ENCODE data around the gene TRIM26. TPM values are rescaled to one million over a fixed set of nuclear protein-coding genes. Genes with fewer than 3 reads are reported as not detected.
"Not testable (repeated sequence)": the region's sequence is repeated elsewhere in the genome, so short reads cannot be mapped to it uniquely, and the experiment has no call there.

TRIM26 gene
- total and polyA plus RNA-seq, 8 donors: 12.1 to 25.8 (median 21.7) TPM

- Histone ChIP-seq H3K27me3 (peaks cover 0 to 4% (median 2%) of the 10 kb centered on the region in 4 donors), H3K9me3 (no peaks in the 10 kb centered on the region), H3K27ac (no peak overlapping the region), H3K4me1 (no peaks in the 10 kb centered on the region), H3K36me3 (no peaks in the 10 kb centered on the region), H3K4me3 (no peak overlapping the region)
- no peak for TF ChIP-seq CTCF (IDR thresholded peaks at IDR 0.05)
- ATAC-seq: no peak
- WGBS, 2 donors: 46 to 51% methylated on average over 7 of the region's 7 CpGs
- FAIRE-seq: no peak
- intact Hi-C loops (cut with DNase I): no loop called here
- DNase-seq: no peak
Observed at GRCh38 chr6:30145818-30146217, 67.4 kb downstream of the TRIM26 start.

- Histone ChIP-seq H3K27me3 (peaks cover 0 to 4% (median 2%) of the 10 kb centered on the region in 4 donors), H3K9me3 (no peaks in the 10 kb centered on the region), H3K4me3 (no peak overlapping the region), H3K27ac (no peak overlapping the region), H3K36me3 (no peaks in the 10 kb centered on the region), H3K4me1 (no peaks in the 10 kb centered on the region)
- FAIRE-seq (no peak), ATAC-seq (no peak), DNase-seq (no peak)
- intact Hi-C loops (cut with DNase I): no loop called here
- TF ChIP-seq CTCF (IDR thresholded peaks at IDR 0.05): no peak
- WGBS, 2 donors: 59 to 79% methylated on average over 6 of the region's 6 CpGs
Observed at GRCh38 chr6:30144811-30145210, 68.4 kb downstream of the TRIM26 start.

GRCh38 chr6:30143780-30144179 is 69.4 kb downstream of the TRIM26 start:
- no peak overlapping the region for H3K27ac ChIP-seq

GRCh38 chr6:30142665-30143064 is 70.5 kb downstream of the TRIM26 start:
- H3K9me3 ChIP-seq: no peaks in the 10 kb centered on the region
- ATAC-seq (no peak), DNase-seq (no peak), FAIRE-seq (no peak)
- intact Hi-C loops (cut with DNase I): no loop called here
- H3K4me3 ChIP-seq: no peak overlapping the region
- WGBS, 2 donors: 67 to 78% methylated on average over 3 of the region's 3 CpGs
- no peak overlapping the region for H3K27ac ChIP-seq
- H3K36me3 ChIP-seq: no peaks in the 10 kb centered on the region
- peaks cover 0 to 4% (median 2%) of the 10 kb centered on the region in 4 donors for H3K27me3 ChIP-seq
- TF ChIP-seq CTCF (IDR thresholded peaks at IDR 0.05): no peak
- no peaks in the 10 kb centered on the region for H3K4me1 ChIP-seq

More at GRCh38 chr6:30143780-30144179, 69.4 kb downstream of the TRIM26 start:
- H3K27me3 ChIP-seq: peaks cover 0 to 4% (median 2%) of the 10 kb centered on the region in 4 donors
- ATAC-seq: no peak
- no peaks in the 10 kb centered on the region for H3K4me1 ChIP-seq
- 59 to 61% methylated on average over 2 of the region's 2 CpGs for WGBS, 2 donors
- H3K4me3 ChIP-seq: no peak overlapping the region
- TF ChIP-seq CTCF (IDR thresholded peaks at IDR 0.05): no peak
- no peak for DNase-seq
- FAIRE-seq: no peak
- intact Hi-C loops (cut with DNase I): no loop called here
- H3K36me3 ChIP-seq: no peaks in the 10 kb centered on the region
- no peaks in the 10 kb centered on the region for H3K9me3 ChIP-seq

GRCh38 chr6:30140240-30140639 is 73.0 kb downstream of the TRIM26 start:
- 68 to 78% methylated on average over 8 of the region's 8 CpGs for WGBS, 2 donors

More at GRCh38 chr6:30140240-30140639, 73.0 kb downstream of the TRIM26 start:
- intact Hi-C loops (cut with DNase I); FAIRE-seq; ATAC-seq; H3K9me3 ChIP-seq; H3K27me3 ChIP-seq; H3K4me3 ChIP-seq; H3K36me3 ChIP-seq; DNase-seq; H3K27ac ChIP-seq; H3K4me1 ChIP-seq: not testable (repeated sequence)

Data from pancreas (tissue), 10 donors.